Measurements from ENCODE around the gene MOB1A.

- TF ChIP-seq CTCF (conservative IDR thresholded peaks at IDR 0.05; ENCODE audit: low read depth in 2 of 2): no peak
- no peak for TF ChIP-seq EZH2 (IDR thresholded peaks at IDR 0.05; ENCODE audit: low read depth, unreplicated experiment)
- no peak for TF ChIP-seq REST (IDR thresholded peaks at IDR 0.05; ENCODE audit: unreplicated experiment)
- no peak; the same call in 1 of the 2 replicates for TF ChIP-seq POLR2AphosphoS5 (IDR thresholded peaks at IDR 0.05; ENCODE audit: low read depth)
- no peak for TF ChIP-seq JUNB (IDR thresholded peaks at IDR 0.05; ENCODE audit: unreplicated experiment)
- no peak for TF ChIP-seq EZH2phosphoT487 (IDR thresholded peaks at IDR 0.05; ENCODE audit: unreplicated experiment)
- no peak for TF ChIP-seq CREB1 (CRISPR knock-in tag; IDR thresholded peaks at IDR 0.05; ENCODE audit: low read depth)
- no peak for TF ChIP-seq ZNF331 (CRISPR knock-in tag; IDR thresholded peaks at IDR 0.05; ENCODE audit: low read depth)
- TF ChIP-seq ETS1 (IDR thresholded peaks at IDR 0.05): no peak
- no peak for TF ChIP-seq ZNF114 (CRISPR knock-in tag; IDR thresholded peaks at IDR 0.05)
- TF ChIP-seq STAT1 (IDR thresholded peaks at IDR 0.05; ENCODE audit: unreplicated experiment): no peak
- TF ChIP-seq ZNF462 (CRISPR knock-in tag; IDR thresholded peaks at IDR 0.05): no peak
These were observed 20.6 kb upstream of the MOB1A start for GRCh38 chr2:74199275-74199701.

All from GM23338 (cell line).